Esophagus muscularis mucosa (tissue), 3 donors: ENCODE results near the gene FBH1.

Source experiments
- POLR2A ChIP-seq: fragments of 450-650 bp; IDR thresholded peaks from one replicate; pipeline ENCODE4 v1.6.1; 2017; ENCODE audit warnings: antibody characterized with exemption, moderate library complexity, mild to moderate bottlenecking, low read depth
- TF ChIP-seq, protein P1 (sequence below), 3 experiments: fragments of 200-600 bp in 2 of 3; fragments of 450-650 bp in 1 of 3; sonication (generic) in 2 of 3; IDR thresholded peaks; one replicate each; pipeline ENCODE4 v1.5.1; 2017 to 2019; ENCODE audit warnings: antibody characterized with exemption in 3 of 3, mild to moderate bottlenecking in 2 of 3, moderate library complexity in 1 of 3

DNA sequence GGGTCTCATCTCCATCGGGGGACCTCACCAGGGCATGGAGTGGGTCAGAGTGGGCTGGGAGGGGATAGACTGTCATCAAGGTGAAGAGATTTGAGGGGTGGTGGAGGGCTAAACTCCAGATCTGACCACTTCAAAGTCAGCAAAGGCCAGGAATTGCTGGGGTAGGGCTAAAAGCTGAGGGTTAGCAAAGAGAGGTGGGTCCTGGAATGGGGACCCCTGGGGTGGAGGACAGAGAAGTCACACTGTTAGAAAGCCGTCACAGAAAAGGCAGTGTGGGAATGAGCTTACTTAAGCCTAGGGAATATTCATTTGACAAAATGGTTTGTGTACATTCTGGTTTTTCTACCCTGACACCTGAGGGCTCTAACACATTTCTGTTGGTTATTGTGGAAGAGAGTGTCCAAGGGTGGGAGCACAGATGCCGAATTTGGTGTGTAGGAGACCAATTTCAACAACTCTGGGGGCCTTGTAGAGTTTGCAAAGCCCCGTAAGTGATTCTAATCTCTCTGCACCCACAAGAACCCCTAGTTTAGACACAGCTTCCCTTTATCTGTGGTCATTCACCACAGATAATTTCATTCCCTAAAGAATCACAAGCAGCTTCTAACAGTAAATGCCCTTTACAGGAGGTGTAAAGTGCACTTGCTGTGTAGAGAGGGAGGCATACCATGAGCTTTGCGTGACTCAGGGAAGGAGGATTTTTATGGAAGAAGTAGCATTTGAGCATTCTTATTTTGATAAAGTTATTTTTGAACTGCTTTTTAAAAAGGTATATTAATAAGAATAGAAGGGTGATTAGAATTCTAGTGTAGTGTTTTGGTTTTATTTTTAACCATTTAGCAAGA lies 6.4 kb downstream of the FBH1 start:
- no peak for TF ChIP-seq POLR2A
- TF ChIP-seq, protein P1, sequence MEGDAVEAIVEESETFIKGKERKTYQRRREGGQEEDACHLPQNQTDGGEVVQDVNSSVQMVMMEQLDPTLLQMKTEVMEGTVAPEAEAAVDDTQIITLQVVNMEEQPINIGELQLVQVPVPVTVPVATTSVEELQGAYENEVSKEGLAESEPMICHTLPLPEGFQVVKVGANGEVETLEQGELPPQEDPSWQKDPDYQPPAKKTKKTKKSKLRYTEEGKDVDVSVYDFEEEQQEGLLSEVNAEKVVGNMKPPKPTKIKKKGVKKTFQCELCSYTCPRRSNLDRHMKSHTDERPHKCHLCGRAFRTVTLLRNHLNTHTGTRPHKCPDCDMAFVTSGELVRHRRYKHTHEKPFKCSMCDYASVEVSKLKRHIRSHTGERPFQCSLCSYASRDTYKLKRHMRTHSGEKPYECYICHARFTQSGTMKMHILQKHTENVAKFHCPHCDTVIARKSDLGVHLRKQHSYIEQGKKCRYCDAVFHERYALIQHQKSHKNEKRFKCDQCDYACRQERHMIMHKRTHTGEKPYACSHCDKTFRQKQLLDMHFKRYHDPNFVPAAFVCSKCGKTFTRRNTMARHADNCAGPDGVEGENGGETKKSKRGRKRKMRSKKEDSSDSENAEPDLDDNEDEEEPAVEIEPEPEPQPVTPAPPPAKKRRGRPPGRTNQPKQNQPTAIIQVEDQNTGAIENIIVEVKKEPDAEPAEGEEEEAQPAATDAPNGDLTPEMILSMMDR (IDR thresholded peaks at IDR 0.05): no peak
